Activated T-helper 2 cell treated with anti-CD3 and anti-CD28 coated beads, Interferon-gamma antibody, Interleukin-2, Interleukin-4, amounts not matched to agents 10 μg/mL and 5 μg/mL and 100 μg/mL, durations not matched to agents 14 hours and 24 hours and 36 hours (primary cell): Measurements from ENCODE around the gene MAGEA4. TPM values are rescaled to one million over a fixed set of nuclear protein-coding genes. Genes with fewer than 3 reads are reported as not detected.
"Not testable (repeated sequence)": the region's sequence is repeated elsewhere in the genome, so short reads cannot be mapped to it uniquely, and the experiment has no call there.

Source experiments
- DNase-seq: peaks from one replicate; pipeline ENCODE4 v3.0.0; 2021; ENCODE audit warnings: low spot score
- H3K27ac Mint-ChIP-seq: one replicate; pipeline ENCODE4 v1.8.0; 2021; ENCODE audit warnings: mixed read lengths
- H3K27me3 Mint-ChIP-seq: one replicate; pipeline ENCODE4 v1.8.0; 2021; ENCODE audit warnings: low read depth, mixed read lengths
- H3K36me3 Mint-ChIP-seq: one replicate; pipeline ENCODE4 v1.8.0; 2021; ENCODE audit warnings: low read depth, mixed read lengths
- H3K4me1 Mint-ChIP-seq: one replicate; pipeline ENCODE4 v1.8.0; 2021; ENCODE audit warnings: low read depth, mixed read lengths
- H3K4me3 Mint-ChIP-seq: one replicate; pipeline ENCODE4 v1.8.0; 2021; ENCODE audit warnings: low read depth, mild to moderate bottlenecking, moderate library complexity, mixed read lengths
- H3K9me3 Mint-ChIP-seq: one replicate; pipeline ENCODE4 v1.8.0; 2021; ENCODE audit warnings: mixed read lengths
- intact Hi-C: fragments of 100-400 bp; cut with micrococcal nuclease; formaldehyde crosslinking; loops from one replicate; pipeline ENCODE4 v1.15.1; 2023
- total RNA-seq: library from RNA; stranded (reverse); gene quantifications from 2 replicates; pipeline ENCODE4 v1.2.3, GENCODE V29; 2022

Gene MAGEA4
- total RNA-seq, 1 donor from 2014 or later: not detected

DNA sequence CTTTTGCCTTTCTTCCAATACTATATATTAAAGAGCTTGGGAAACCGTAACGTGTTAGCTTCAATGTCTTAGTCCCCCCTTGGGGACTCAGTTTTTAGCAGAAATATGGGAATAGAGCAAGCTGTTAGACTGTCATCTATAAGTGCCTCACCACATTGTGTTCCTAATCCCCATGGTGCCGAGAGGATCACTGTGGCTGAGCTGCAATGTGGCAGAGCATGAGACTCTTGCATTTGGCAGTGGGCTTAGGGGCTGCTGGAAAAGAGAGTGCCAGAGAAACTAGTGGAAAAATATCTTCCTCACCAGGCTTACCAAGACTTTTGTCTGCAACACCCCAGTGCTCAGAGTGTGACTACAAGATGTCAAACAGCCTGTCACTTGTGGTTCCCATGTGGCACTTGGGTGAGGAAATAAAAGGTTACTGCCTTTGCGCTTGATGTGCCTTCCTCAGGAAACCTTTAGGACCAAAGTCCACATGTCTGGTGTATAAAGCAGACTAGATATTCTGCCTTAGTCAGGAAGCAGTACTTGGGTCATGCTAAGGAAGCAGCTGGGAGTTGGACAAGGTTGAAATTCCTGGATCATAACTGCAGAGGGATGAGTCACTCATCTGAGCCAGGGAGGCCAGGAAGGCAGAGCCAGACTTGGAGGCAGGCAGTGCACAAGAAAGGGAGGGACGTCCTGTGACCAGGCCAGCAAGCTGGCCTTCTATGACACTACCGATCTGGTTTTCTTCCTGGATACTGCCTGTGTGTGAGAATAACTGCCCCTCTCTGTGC is 9.7 kb upstream of the MAGEA4 start:
- Mint-ChIP-seq H3K27ac (no peak overlapping the region), H3K9me3 (no peaks in the 10 kb centered on the region), H3K4me1 (no peaks in the 10 kb centered on the region), H3K4me3 (no peak overlapping the region), H3K27me3 (no peaks in the 10 kb centered on the region), H3K36me3 (no peaks in the 10 kb centered on the region)
- DNase-seq: no peak
- intact Hi-C loops: no loop called here

DNA sequence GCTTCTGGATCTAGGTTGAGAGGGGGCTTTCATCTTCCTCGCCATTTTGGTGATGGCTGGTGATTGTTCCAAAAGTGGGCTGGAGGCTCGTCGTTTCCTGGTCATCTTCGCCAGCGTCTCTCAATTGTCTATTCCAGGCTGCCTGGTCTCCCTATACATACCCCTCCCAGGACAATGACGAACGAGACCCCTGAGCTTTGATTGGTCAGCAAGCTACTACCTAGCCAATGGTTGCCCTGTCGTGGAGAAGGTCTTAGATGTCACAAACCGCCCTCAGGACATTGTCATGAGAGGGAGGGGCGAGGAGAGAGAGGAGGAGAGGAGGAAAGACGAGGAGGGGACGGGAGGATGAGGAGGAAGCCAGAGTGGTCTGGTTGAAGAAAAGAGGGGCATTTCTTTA is 7.7 kb upstream of the MAGEA4 start:
- no peaks in the 10 kb centered on the region for H3K9me3 Mint-ChIP-seq
- intact Hi-C loops: no loop called here
- H3K27ac Mint-ChIP-seq: no peak overlapping the region
- no peak overlapping the region for H3K4me3 Mint-ChIP-seq
- H3K4me1 Mint-ChIP-seq: no peaks in the 10 kb centered on the region
- DNase-seq: no peak
- no peaks in the 10 kb centered on the region for H3K27me3 Mint-ChIP-seq
- no peaks in the 10 kb centered on the region for H3K36me3 Mint-ChIP-seq

DNA sequence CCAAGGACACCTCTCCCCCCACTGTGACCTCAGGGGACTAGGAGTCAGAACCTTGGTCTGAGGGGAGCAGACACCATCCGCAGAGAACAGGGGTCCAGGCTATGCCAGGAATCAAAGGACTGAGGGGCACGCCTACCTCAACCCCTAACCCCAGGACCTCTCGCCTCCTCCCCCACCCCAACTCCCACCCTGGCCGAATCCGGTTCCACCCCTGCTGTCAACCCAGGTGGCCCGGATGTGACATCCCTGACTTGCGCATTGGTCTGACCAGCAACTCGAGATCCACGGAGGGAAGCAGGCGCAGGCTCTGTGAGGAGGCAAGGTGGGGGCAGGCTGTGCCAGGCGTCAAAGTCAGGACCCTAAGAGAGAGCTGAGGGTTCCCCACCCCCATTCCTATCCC is 468 bp upstream of the MAGEA4 start:
- intact Hi-C loops: no loop called here
- Mint-ChIP-seq H3K9me3 (no peaks in the 10 kb centered on the region), H3K27ac (no peak overlapping the region), H3K27me3 (no peaks in the 10 kb centered on the region), H3K36me3 (no peaks in the 10 kb centered on the region), H3K4me1 (no peaks in the 10 kb centered on the region), H3K4me3 (no peak overlapping the region)
- DNase-seq: no peak

DNA sequence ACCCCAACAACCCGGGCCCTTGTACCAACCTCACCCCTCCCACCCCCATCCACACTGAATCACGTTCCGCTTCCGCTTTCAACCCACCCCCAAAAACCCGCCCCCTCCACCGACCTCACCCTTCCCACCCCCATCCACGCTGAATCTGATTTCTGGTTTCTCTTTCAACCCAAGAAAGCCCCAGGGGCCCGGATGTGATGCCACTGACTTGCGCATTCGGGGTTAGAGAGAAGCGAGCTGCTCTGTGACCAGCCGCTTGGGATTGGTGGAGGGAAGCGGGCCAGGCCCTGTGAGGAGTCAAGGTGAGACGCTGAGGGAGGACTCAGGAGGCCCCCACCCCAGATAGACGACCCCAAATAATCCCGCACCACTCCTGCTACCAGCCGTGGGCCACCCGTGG is 6.0 kb downstream of the MAGEA4 start:
- intact Hi-C loops, H3K4me3 Mint-ChIP-seq, DNase-seq, H3K9me3 Mint-ChIP-seq, H3K36me3 Mint-ChIP-seq, H3K27me3 Mint-ChIP-seq, H3K4me1 Mint-ChIP-seq, H3K27ac Mint-ChIP-seq: not testable (repeated sequence)

DNA sequence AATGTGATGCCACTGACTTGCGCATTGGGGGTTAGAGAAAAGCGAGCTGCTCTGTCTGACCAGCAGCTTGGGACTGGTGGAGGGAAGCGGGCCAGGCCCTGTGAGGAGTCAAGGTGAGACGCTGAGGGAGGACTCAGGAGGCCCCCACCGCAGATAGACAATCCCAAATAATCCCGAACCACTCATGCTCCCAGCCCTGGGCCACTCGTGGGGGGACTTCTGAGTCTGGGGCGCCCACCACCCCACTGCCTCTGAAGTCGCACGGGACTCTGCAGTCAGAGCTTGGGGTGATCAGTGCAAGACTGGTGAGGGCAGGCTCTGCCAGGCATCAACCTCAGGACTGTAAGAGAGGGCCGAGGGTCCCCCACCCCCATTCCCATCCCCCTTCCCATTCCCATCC is 6.9 kb downstream of the MAGEA4 start:
- no peak for DNase-seq
- no peak overlapping the region for H3K27ac Mint-ChIP-seq
- no peaks in the 10 kb centered on the region for H3K36me3 Mint-ChIP-seq
- H3K4me1 Mint-ChIP-seq: no peaks in the 10 kb centered on the region
- no peak overlapping the region for H3K4me3 Mint-ChIP-seq
- intact Hi-C loops: no loop called here
- no peaks in the 10 kb centered on the region for H3K9me3 Mint-ChIP-seq
- H3K27me3 Mint-ChIP-seq: no peaks in the 10 kb centered on the region

DNA sequence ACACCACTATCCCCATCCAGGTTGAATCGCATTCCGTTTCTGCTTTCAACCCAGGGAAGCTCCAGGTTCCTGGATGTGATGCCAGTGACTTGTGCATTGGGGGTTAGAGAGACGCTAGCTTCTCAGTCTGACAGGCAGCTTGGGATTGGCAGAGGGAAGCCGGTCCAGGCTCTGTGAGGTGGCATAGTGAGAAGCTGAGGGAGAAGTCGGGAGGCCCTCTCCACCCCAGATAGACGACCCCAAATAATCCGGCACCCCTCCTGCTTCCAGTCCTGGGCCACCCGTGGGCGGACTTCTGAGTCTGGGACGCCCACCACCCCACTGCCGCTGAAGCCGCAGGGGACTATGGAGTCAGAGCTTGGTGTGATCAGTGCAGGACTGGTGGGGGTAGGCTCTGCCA is 7.4 kb downstream of the MAGEA4 start:
- Mint-ChIP-seq H3K36me3 (no peaks in the 10 kb centered on the region), H3K4me3 (no peak overlapping the region), H3K27ac (no peak overlapping the region), H3K9me3 (no peaks in the 10 kb centered on the region), H3K4me1 (no peaks in the 10 kb centered on the region), H3K27me3 (no peaks in the 10 kb centered on the region)
- DNase-seq: no peak
- intact Hi-C loops: no loop called here

DNA sequence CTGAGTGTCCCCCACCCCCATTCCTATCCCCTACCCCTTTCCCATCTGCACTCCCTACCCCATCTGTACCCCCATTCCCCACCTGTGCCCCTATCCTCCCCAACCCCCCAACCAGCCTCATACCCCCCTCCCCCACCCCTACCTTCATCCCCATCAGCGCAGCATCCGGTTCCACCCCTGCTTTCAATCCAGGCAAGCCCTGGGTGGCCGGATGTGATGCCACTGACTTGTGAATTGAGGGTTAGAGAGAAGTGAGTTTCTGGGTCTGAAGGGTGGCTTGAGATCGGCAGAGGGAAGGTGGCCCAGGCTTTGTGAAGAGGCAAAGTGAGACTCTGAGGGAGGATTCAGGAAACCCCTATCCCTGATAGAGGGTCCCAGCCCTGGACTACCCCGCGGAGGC is 7.8 kb downstream of the MAGEA4 start:
- Mint-ChIP-seq H3K9me3 (no peaks in the 10 kb centered on the region), H3K4me1 (no peaks in the 10 kb centered on the region), H3K36me3 (no peaks in the 10 kb centered on the region), H3K27me3 (no peaks in the 10 kb centered on the region), H3K4me3 (no peak overlapping the region), H3K27ac (no peak overlapping the region)
- no peak for DNase-seq
- intact Hi-C loops: no loop called here

DNA sequence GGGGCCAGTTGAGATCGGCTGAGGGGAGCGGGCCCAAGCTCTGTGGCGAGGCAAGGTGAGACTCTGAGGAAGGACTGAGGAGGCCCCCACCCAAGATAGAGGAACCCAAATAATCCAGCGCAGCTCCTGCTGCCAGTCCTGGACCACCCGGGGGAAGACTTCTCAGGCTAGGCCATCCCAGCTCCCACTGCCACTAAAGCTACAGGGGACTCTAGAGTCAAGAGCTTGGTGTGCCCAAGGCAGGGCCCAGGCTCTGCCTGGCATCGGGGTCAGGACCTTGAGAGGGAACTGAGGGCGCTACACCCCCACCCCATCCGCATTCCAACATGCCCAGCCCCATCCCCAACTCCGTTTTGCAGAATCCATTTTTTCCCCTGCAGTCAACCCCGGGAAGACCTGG is 8.6 kb downstream of the MAGEA4 start:
- intact Hi-C loops: no loop called here
- H3K27ac Mint-ChIP-seq: no peak overlapping the region
- H3K9me3 Mint-ChIP-seq: no peaks in the 10 kb centered on the region
- no peaks in the 10 kb centered on the region for H3K4me1 Mint-ChIP-seq
- no peaks in the 10 kb centered on the region for H3K36me3 Mint-ChIP-seq
- no peaks in the 10 kb centered on the region for H3K27me3 Mint-ChIP-seq
- no peak overlapping the region for H3K4me3 Mint-ChIP-seq
- no peak for DNase-seq

DNA sequence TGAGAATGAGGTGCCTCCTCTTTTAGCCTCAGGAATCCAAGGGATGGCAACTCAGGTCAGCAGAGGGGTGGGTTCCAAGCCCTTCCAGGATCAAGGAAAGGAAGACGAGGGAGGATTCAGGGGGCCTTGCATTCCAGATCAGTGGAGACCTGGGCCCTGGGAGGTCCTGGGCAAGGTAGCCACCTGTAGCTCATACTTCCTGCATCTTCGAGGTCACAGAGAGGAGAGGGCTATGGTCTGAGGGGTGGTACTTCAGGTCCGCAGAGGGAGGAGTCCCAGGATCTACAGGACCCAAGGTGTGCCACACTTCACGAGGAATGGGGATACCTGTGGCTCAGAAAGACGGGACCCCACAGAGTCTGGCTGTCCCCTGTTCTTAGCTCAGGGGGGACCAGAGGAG is 9.2 kb downstream of the MAGEA4 start:
- no peaks in the 10 kb centered on the region for H3K4me1 Mint-ChIP-seq
- intact Hi-C loops: no loop called here
- no peak overlapping the region for H3K27ac Mint-ChIP-seq
- no peak for DNase-seq
- H3K4me3 Mint-ChIP-seq: no peak overlapping the region
- H3K27me3 Mint-ChIP-seq: no peaks in the 10 kb centered on the region
- no peaks in the 10 kb centered on the region for H3K36me3 Mint-ChIP-seq
- no peaks in the 10 kb centered on the region for H3K9me3 Mint-ChIP-seq

DNA sequence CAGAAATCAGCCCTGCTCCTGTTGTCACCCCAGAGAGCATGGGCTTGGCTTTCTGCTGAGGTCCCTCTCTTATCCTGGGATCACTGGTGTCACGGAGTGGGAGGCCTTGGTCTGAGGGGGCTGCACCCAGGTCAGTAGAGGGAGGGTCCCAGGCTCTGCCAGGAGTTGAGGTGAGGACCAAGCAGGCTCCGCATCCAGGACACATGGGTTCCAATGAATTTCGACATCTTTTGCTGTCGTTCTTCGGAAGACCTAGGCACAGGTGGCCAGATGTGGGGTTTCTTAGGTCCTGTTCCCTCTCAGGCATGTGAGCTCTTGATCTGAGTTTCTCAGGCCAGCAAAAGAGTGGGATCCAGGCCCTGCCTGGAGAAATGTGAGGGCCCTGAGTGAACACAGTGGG is 10.0 kb downstream of the MAGEA4 start:
- H3K27ac Mint-ChIP-seq: no peak overlapping the region
- H3K36me3 Mint-ChIP-seq: no peaks in the 10 kb centered on the region
- H3K4me3 Mint-ChIP-seq: no peak overlapping the region
- H3K9me3 Mint-ChIP-seq: no peaks in the 10 kb centered on the region
- intact Hi-C loops: no loop called here
- no peak for DNase-seq
- H3K4me1 Mint-ChIP-seq: no peaks in the 10 kb centered on the region
- H3K27me3 Mint-ChIP-seq: no peaks in the 10 kb centered on the region

DNA sequence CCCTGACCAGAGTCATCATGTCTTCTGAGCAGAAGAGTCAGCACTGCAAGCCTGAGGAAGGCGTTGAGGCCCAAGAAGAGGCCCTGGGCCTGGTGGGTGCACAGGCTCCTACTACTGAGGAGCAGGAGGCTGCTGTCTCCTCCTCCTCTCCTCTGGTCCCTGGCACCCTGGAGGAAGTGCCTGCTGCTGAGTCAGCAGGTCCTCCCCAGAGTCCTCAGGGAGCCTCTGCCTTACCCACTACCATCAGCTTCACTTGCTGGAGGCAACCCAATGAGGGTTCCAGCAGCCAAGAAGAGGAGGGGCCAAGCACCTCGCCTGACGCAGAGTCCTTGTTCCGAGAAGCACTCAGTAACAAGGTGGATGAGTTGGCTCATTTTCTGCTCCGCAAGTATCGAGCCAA is 11.0 kb downstream of the MAGEA4 start:
- no peak for DNase-seq
- H3K27ac Mint-ChIP-seq: no peak overlapping the region
- H3K27me3 Mint-ChIP-seq: no peaks in the 10 kb centered on the region
- no peaks in the 10 kb centered on the region for H3K4me1 Mint-ChIP-seq
- intact Hi-C loops: no loop called here
- H3K36me3 Mint-ChIP-seq: no peaks in the 10 kb centered on the region
- no peak overlapping the region for H3K4me3 Mint-ChIP-seq
- no peaks in the 10 kb centered on the region for H3K9me3 Mint-ChIP-seq

DNA sequence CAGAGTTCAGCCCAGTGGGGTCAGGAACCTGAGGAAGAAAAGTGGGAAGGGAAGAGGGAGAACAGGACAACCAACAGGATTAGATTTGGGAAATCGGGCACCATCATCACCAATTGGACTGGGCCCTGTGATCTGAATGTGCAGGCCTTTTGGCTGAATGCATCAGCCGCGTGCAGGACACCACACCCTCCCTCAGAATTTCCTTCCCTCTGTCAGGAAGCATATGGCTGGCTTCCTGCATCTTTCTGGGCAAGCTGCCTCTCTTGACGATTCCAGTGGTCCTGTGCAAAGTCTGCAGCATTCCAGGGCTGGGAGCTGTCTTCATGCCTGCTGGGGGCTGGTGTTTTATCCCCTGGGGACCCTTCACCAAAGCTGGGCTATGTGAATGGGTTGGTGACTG is 16.4 kb downstream of the MAGEA4 start:
- DNase-seq: no peak
- Mint-ChIP-seq H3K36me3 (no peaks in the 10 kb centered on the region), H3K27ac (no peak overlapping the region), H3K4me3 (no peak overlapping the region), H3K4me1 (no peaks in the 10 kb centered on the region), H3K27me3 (no peaks in the 10 kb centered on the region), H3K9me3 (no peaks in the 10 kb centered on the region)
- intact Hi-C loops: no loop called here

DNA sequence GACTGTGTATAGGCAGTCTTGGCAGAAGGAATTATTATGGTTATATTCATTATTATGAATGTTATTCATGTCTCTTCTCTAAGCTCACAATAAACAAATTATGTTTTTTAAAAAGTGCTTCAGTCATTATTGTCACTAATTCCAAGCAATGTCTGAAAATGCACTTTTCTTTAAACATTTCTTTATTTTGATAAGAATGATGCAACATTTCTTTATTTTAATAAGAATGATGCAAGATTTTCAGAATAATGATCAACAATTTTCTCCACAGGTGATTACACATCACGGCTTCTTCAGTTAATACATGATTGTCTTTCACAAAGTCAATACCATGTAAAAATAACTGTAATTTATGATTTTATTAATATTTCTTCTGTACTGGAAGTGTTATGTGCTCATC is 22.7 kb downstream of the MAGEA4 start:
- Mint-ChIP-seq H3K4me1 (no peaks in the 10 kb centered on the region), H3K36me3 (no peaks in the 10 kb centered on the region), H3K27ac (no peak overlapping the region), H3K9me3 (no peaks in the 10 kb centered on the region), H3K4me3 (no peak overlapping the region), H3K27me3 (no peaks in the 10 kb centered on the region)
- intact Hi-C loops: no loop called here
- DNase-seq: no peak

DNA sequence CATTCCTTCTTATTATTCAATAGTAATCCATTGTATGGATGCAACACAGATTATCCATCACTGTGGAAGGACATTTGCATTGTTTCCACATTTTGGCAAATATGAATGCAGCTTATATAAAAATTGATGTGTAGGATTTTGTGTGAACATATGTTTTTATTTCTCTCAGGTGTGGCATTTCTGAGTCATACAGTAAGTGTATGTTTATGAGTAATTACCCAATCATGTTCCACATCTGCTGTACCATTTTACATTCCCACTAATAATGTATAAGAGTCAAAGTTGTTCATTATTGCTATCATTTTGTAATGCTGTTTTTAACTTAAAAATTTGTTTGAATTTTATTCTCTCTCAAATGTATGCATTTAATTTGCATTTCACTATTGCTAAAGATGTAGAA is 25.5 kb downstream of the MAGEA4 start:
- DNase-seq: no peak
- H3K4me3 Mint-ChIP-seq: no peak overlapping the region
- H3K27me3 Mint-ChIP-seq: no peaks in the 10 kb centered on the region
- H3K27ac Mint-ChIP-seq: no peak overlapping the region
- no peaks in the 10 kb centered on the region for H3K36me3 Mint-ChIP-seq
- H3K9me3 Mint-ChIP-seq: no peaks in the 10 kb centered on the region
- no peaks in the 10 kb centered on the region for H3K4me1 Mint-ChIP-seq
- intact Hi-C loops: no loop called here
